HepG2 (cell line): ENCODE measurements around the gene YTHDF1. TPM values are rescaled to one million over a fixed set of nuclear protein-coding genes. Genes with fewer than 3 reads are reported as not detected.

Experiments
- EHMT2 ChIP-seq: fragments of 200-600 bp; sonication (generic); IDR thresholded peaks from 2 replicates; pipeline ENCODE4 v1.7.0; 2017; ENCODE audit warnings: antibody characterized with exemption, low read depth, low read length, borderline replicate concordance
- FOXO4 ChIP-seq: sonication (generic); formaldehyde crosslinking; conservative IDR thresholded peaks from 2 replicates; pipeline ENCODE4 v1.8.1; 2023; ENCODE audit warnings: missing genetic modification reagents
- IKZF1 ChIP-seq: fragments of 450-650 bp; IDR thresholded peaks from 2 replicates; pipeline ENCODE4 v1.7.1; 2016
- KDM5B ChIP-seq: sonication (generic); formaldehyde crosslinking; IDR thresholded peaks from 2 replicates; pipeline ENCODE4 v1.4.0; 2020; ENCODE audit warnings: missing genetic modification reagents, mild to moderate bottlenecking, borderline replicate concordance
- MATR3 ChIP-seq: sonication (generic); formaldehyde crosslinking; IDR thresholded peaks from 2 replicates; pipeline ENCODE4 v1.4.0; 2020; ENCODE audit warnings: missing genetic modification reagents
- SMARCC2 ChIP-seq: fragments of 450-650 bp; IDR thresholded peaks from 2 replicates; pipeline ENCODE4 v1.6.1; 2017; ENCODE audit warnings: antibody characterized with exemption, mild to moderate bottlenecking
- TCF7L2 ChIP-seq: IDR thresholded peaks from 2 replicates; pipeline ENCODE4 v1.6.1; 2011; ENCODE audit warnings: mild to moderate bottlenecking, low read depth, low read length, moderate library complexity
- THAP8 ChIP-seq: sonication (generic); formaldehyde crosslinking; IDR thresholded peaks from 2 replicates; pipeline ENCODE4 v1.5.1; 2020; ENCODE audit warnings: missing genetic modification reagents, mild to moderate bottlenecking, borderline replicate concordance
- ZMYM4 ChIP-seq: sonication (generic); formaldehyde crosslinking; IDR thresholded peaks from 2 replicates; pipeline ENCODE4 v1.8.1; 2023; ENCODE audit warnings: mild to moderate bottlenecking, missing genetic modification reagents
- ZNF512B ChIP-seq: sonication (generic); formaldehyde crosslinking; IDR thresholded peaks from 2 replicates; pipeline ENCODE4 v1.5.1; 2020; ENCODE audit warnings: missing genetic modification reagents, mild to moderate bottlenecking, borderline replicate concordance
- ZNF709 ChIP-seq: sonication (generic); formaldehyde crosslinking; IDR thresholded peaks from 2 replicates; pipeline ENCODE4 v1.5.0; 2020; ENCODE audit warnings: mild to moderate bottlenecking, missing genetic modification reagents
- ZNF792 ChIP-seq: IDR thresholded peaks from 2 replicates; pipeline ENCODE4 v1.6.1; 2016
- polyA plus RNA-seq, 8 experiments: library from polyadenylated mRNA; depleted of rRNA in 3 of 8; stranded (reverse) in 7 of 8; unstranded in 1 of 8; fragments of >200 nt; fragmentation: Illumina TruSeq in 4 of 8; extraction: Trizol in 4 of 8; gene quantifications; 2 replicates each; pipeline versions ENCODE4 v1.2.1 to v1.2.3, GENCODE V29; 2011 to 2016; ENCODE audit warnings: low read depth in 4 of 8, missing spikeins in 1 of 8, mixed read lengths in 1 of 8; ENCODE audit not compliant: insufficient read depth in 1 of 8
- total RNA-seq, 5 experiments: library from RNA; depleted of rRNA; stranded (reverse); fragments of >200 nt; fragmentation: Illumina TruSeq; extraction: Trizol; gene quantifications; 2 replicates each; pipeline ENCODE4 v1.2.3, GENCODE V29; 2016; ENCODE audit warnings: low read depth in 1 of 5
- TF ChIP-seq, protein P1 (sequence below): sonication (generic); formaldehyde crosslinking; IDR thresholded peaks from 2 replicates; pipeline ENCODE4 v1.4.0; 2020; ENCODE audit warnings: missing genetic modification reagents
- TF ChIP-seq, protein P2 (sequence below): sonication (generic); formaldehyde crosslinking; IDR thresholded peaks from 2 replicates; pipeline ENCODE4 v1.5.1; 2020; ENCODE audit warnings: mild to moderate bottlenecking, missing genetic modification reagents, moderate library complexity

The YTHDF1 gene
- total and polyA plus RNA-seq, 2 of the 13 experiments (the other 11 are each of a cell fraction or from before 2014, with no cell fraction given) = 34.5 to 37.7 TPM

DNA sequence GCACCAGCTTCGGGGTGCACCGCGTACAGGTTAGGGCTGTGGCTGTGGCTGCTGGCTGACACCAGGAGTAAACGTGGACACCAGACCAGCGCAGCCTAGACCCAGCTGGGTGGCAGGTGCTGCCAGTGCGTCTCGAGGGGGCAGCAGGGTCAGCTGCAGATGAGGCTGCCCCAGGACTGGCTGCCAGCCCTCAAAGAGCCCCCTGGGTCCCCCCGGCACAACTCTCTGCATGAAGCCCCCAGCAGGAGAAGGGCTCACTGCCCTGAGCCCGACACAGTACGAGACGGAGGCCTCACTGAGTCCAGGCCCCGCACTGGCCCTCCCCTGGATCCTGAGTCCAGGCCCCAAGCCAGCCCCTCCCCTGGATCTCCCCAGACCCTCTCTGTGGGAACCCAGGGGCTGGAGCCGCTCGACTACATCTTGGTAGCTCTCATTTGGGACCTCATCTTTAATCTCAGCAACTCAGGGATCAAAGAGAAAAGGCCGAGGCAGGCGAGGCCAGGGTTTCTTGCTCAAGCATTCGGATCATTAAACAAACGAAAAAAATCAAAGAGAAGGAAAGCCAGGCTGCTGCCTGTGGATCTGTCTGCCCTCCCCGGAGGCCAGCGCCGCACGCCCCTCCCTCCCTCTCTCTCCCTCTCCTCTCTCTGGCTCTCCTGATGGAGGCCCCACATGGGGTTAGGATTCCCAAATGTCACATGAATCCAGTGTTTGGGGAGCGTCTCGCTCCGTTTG lies 45.3 kb upstream of the YTHDF1 start (continued):
- TF ChIP-seq, protein P1, sequence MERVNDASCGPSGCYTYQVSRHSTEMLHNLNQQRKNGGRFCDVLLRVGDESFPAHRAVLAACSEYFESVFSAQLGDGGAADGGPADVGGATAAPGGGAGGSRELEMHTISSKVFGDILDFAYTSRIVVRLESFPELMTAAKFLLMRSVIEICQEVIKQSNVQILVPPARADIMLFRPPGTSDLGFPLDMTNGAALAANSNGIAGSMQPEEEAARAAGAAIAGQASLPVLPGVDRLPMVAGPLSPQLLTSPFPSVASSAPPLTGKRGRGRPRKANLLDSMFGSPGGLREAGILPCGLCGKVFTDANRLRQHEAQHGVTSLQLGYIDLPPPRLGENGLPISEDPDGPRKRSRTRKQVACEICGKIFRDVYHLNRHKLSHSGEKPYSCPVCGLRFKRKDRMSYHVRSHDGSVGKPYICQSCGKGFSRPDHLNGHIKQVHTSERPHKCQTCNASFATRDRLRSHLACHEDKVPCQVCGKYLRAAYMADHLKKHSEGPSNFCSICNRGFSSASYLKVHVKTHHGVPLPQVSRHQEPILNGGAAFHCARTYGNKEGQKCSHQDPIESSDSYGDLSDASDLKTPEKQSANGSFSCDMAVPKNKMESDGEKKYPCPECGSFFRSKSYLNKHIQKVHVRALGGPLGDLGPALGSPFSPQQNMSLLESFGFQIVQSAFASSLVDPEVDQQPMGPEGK (CRISPR knock-in tag) = peak; percentile 69
- TF ChIP-seq TCF7L2 (no peak), EHMT2 (no peak), KDM5B (CRISPR knock-in tag) (peak; percentile 57; the same call in 1 of the 2 replicates), ZNF709 (CRISPR knock-in tag) (no peak), MATR3 (CRISPR knock-in tag) (no peak), ZMYM4 (0 out of 2 replicates have a peak, but pooled peaks have one; percentile 23), ZNF512B (CRISPR knock-in tag) (no peak), ZNF792 (CRISPR knock-in tag) (no peak), SMARCC2 (no peak), FOXO4 (no peak), IKZF1 (no peak), THAP8 (no peak)
- TF ChIP-seq, protein P2, sequence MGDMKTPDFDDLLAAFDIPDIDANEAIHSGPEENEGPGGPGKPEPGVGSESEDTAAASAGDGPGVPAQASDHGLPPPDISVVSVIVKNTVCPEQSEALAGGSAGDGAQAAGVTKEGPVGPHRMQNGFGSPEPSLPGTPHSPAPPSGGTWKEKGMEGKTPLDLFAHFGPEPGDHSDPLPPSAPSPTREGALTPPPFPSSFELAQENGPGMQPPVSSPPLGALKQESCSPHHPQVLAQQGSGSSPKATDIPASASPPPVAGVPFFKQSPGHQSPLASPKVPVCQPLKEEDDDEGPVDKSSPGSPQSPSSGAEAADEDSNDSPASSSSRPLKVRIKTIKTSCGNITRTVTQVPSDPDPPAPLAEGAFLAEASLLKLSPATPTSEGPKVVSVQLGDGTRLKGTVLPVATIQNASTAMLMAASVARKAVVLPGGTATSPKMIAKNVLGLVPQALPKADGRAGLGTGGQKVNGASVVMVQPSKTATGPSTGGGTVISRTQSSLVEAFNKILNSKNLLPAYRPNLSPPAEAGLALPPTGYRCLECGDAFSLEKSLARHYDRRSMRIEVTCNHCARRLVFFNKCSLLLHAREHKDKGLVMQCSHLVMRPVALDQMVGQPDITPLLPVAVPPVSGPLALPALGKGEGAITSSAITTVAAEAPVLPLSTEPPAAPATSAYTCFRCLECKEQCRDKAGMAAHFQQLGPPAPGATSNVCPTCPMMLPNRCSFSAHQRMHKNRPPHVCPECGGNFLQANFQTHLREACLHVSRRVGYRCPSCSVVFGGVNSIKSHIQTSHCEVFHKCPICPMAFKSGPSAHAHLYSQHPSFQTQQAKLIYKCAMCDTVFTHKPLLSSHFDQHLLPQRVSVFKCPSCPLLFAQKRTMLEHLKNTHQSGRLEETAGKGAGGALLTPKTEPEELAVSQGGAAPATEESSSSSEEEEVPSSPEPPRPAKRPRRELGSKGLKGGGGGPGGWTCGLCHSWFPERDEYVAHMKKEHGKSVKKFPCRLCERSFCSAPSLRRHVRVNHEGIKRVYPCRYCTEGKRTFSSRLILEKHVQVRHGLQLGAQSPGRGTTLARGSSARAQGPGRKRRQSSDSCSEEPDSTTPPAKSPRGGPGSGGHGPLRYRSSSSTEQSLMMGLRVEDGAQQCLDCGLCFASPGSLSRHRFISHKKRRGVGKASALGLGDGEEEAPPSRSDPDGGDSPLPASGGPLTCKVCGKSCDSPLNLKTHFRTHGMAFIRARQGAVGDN (CRISPR knock-in tag) = peak; percentile 12
